HG02981 (cell line): Measurements from ENCODE around the gene SRD5A1.

ENCODE experiments used
- ATAC-seq: cut with Tn5 transposase; IDR thresholded peaks from one replicate; pipeline ENCODE4 v1.9.1; 2021; ENCODE audit warnings: mild to moderate bottlenecking, moderate library complexity; ENCODE audit not compliant: unreplicated experiment

The SRD5A1 gene

GRCh38 chr5:6604341-6604740, 28.9 kb upstream of the SRD5A1 start:
- ATAC-seq, result no peak

- ATAC-seq, result no peak
Measured at GRCh38 chr5:6604946-6605345, 28.3 kb upstream of the SRD5A1 start.

- ATAC-seq, result no peak
Measured at GRCh38 chr5:6606884-6607558, 26.2 kb upstream of the SRD5A1 start.

GRCh38 chr5:6607559-6607936, 25.7 kb upstream of the SRD5A1 start:
- no peak for ATAC-seq

GRCh38 chr5:6608016-6608415, 25.2 kb upstream of the SRD5A1 start:
- ATAC-seq, result no peak

- ATAC-seq, result no peak
Measured at GRCh38 chr5:6611334-6612256, 21.6 kb upstream of the SRD5A1 start.

- no peak for ATAC-seq
Measured at GRCh38 chr5:6615034-6615815, 18.0 kb upstream of the SRD5A1 start.

GRCh38 chr5:6616632-6617031, 16.6 kb upstream of the SRD5A1 start:
- no peak for ATAC-seq

- no peak for ATAC-seq
Measured at GRCh38 chr5:6623228-6623627, 10.0 kb upstream of the SRD5A1 start.

GRCh38 chr5:6623941-6624340, 9.3 kb upstream of the SRD5A1 start:
- ATAC-seq, result no peak

- no peak for ATAC-seq
Measured at GRCh38 chr5:6626508-6626907, 6.7 kb upstream of the SRD5A1 start.

GRCh38 chr5:6631441-6631840, 1.8 kb upstream of the SRD5A1 start:
- ATAC-seq, result no peak

- ATAC-seq, result peak; percentile 24
Measured at GRCh38 chr5:6632324-6632887, 834 bp upstream of the SRD5A1 start.

- ATAC-seq, result peak; percentile 44
Measured at GRCh38 chr5:6633469-6634245, 417 bp downstream of the SRD5A1 start.

- no peak for ATAC-seq
Measured at GRCh38 chr5:6634306-6634705, 1.1 kb downstream of the SRD5A1 start.

- no peak for ATAC-seq
Measured at GRCh38 chr5:6634788-6635430, 1.7 kb downstream of the SRD5A1 start.

GRCh38 chr5:6636293-6636692, 3.1 kb downstream of the SRD5A1 start:
- ATAC-seq, result no peak

GRCh38 chr5:6637022-6637421, 3.8 kb downstream of the SRD5A1 start:
- no peak for ATAC-seq

GRCh38 chr5:6637590-6637989, 4.3 kb downstream of the SRD5A1 start:
- no peak for ATAC-seq

- no peak for ATAC-seq
Measured at GRCh38 chr5:6638236-6638635, 5.0 kb downstream of the SRD5A1 start.
